Measurements from ENCODE around the gene PPM1L.

PPM1L gene

GRCh38 chr3:160746976-160747375, 9.1 kb upstream of the PPM1L start:
- no peaks in the 10 kb centered on the region for H3K4me1 ChIP-seq (ENCODE audit: control insufficient read depth, insufficient read depth, low read length)
- peaks cover 7% of the 10 kb centered on the region for H3K27me3 ChIP-seq (ENCODE audit: control insufficient read depth, insufficient read depth, low read length)
- no peaks in the 10 kb centered on the region for H3K36me3 ChIP-seq (ENCODE audit: insufficient read depth, low read length)
- no peaks in the 10 kb centered on the region for H3K9me3 ChIP-seq (replicated peaks; ENCODE audit: low read length)
- no peak overlapping the region for H3K4me2 ChIP-seq (ENCODE audit: low read length)
- H3K9ac ChIP-seq (ENCODE audit: low read depth, low read length): no peak overlapping the region
- no peak overlapping the region for H3K4me3 ChIP-seq (ENCODE audit: low read length)

GRCh38 chr3:160747422-160747821, 8.6 kb upstream of the PPM1L start:
- Histone ChIP-seq H3K36me3 (ENCODE audit: insufficient read depth, low read length) (no peaks in the 10 kb centered on the region), H3K4me1 (ENCODE audit: control insufficient read depth, insufficient read depth, low read length) (no peaks in the 10 kb centered on the region), H3K9me3 (replicated peaks; ENCODE audit: low read length) (no peaks in the 10 kb centered on the region), H3K27me3 (ENCODE audit: control insufficient read depth, insufficient read depth, low read length) (peaks cover 7% of the 10 kb centered on the region), H3K4me2 (ENCODE audit: low read length) (no peak overlapping the region), H3K9ac (ENCODE audit: low read depth, low read length) (no peak overlapping the region), H3K4me3 (ENCODE audit: low read length) (no peak overlapping the region)

GRCh38 chr3:160748231-160748630, 7.8 kb upstream of the PPM1L start:
- Histone ChIP-seq H3K4me3 (ENCODE audit: low read length) (no peak overlapping the region), H3K36me3 (ENCODE audit: insufficient read depth, low read length) (no peaks in the 10 kb centered on the region), H3K9ac (ENCODE audit: low read depth, low read length) (no peak overlapping the region), H3K4me2 (ENCODE audit: low read length) (no peak overlapping the region), H3K9me3 (replicated peaks; ENCODE audit: low read length) (no peaks in the 10 kb centered on the region), H3K27me3 (ENCODE audit: control insufficient read depth, insufficient read depth, low read length) (peaks cover 7% of the 10 kb centered on the region), H3K4me1 (ENCODE audit: control insufficient read depth, insufficient read depth, low read length) (no peaks in the 10 kb centered on the region)

GRCh38 chr3:160748787-160749186, 7.2 kb upstream of the PPM1L start:
- H3K4me1 ChIP-seq (ENCODE audit: control insufficient read depth, insufficient read depth, low read length): no peaks in the 10 kb centered on the region
- H3K4me2 ChIP-seq (ENCODE audit: low read length): no peak overlapping the region

GRCh38 chr3:160753953-160754352, 2.1 kb upstream of the PPM1L start:
- Histone ChIP-seq H3K9me3 (replicated peaks; ENCODE audit: low read length) (no peaks in the 10 kb centered on the region), H3K4me1 (ENCODE audit: control insufficient read depth, insufficient read depth, low read length) (peaks cover 9% of the 10 kb centered on the region), H3K4me3 (ENCODE audit: low read length) (peak overlapping the region; percentile 90), H3K9ac (ENCODE audit: low read depth, low read length) (no peak overlapping the region), H3K36me3 (ENCODE audit: insufficient read depth, low read length) (no peaks in the 10 kb centered on the region), H3K4me2 (ENCODE audit: low read length) (peak overlapping the region; percentile 98), H3K27me3 (ENCODE audit: control insufficient read depth, insufficient read depth, low read length) (peaks cover 14% of the 10 kb centered on the region)

More at GRCh38 chr3:160748787-160749186, 7.2 kb upstream of the PPM1L start:
- Histone ChIP-seq H3K9ac (ENCODE audit: low read depth, low read length) (no peak overlapping the region), H3K27me3 (ENCODE audit: control insufficient read depth, insufficient read depth, low read length) (peaks cover 7% of the 10 kb centered on the region), H3K36me3 (ENCODE audit: insufficient read depth, low read length) (no peaks in the 10 kb centered on the region), H3K9me3 (replicated peaks; ENCODE audit: low read length) (no peaks in the 10 kb centered on the region), H3K4me3 (ENCODE audit: low read length) (no peak overlapping the region)

- Histone ChIP-seq H3K4me1 (ENCODE audit: control insufficient read depth, insufficient read depth, low read length) (peaks cover 9% of the 10 kb centered on the region), H3K27me3 (ENCODE audit: control insufficient read depth, insufficient read depth, low read length) (peaks cover 14% of the 10 kb centered on the region), H3K4me3 (ENCODE audit: low read length) (peak overlapping the region; percentile 90), H3K9ac (ENCODE audit: low read depth, low read length) (peak overlapping the region; percentile 85), H3K9me3 (replicated peaks; ENCODE audit: low read length) (no peaks in the 10 kb centered on the region), H3K36me3 (ENCODE audit: insufficient read depth, low read length) (no peaks in the 10 kb centered on the region), H3K4me2 (ENCODE audit: low read length) (peak overlapping the region; percentile 98)
Measured at GRCh38 chr3:160754371-160754854, 1.6 kb upstream of the PPM1L start.

- no peaks in the 10 kb centered on the region for H3K36me3 ChIP-seq (ENCODE audit: insufficient read depth, low read length)
- H3K4me1 ChIP-seq (ENCODE audit: control insufficient read depth, insufficient read depth, low read length): peaks cover 9% of the 10 kb centered on the region
- peak overlapping the region; percentile 85 for H3K9ac ChIP-seq (ENCODE audit: low read depth, low read length)
- H3K9me3 ChIP-seq (replicated peaks; ENCODE audit: low read length): no peaks in the 10 kb centered on the region
- H3K4me3 ChIP-seq (ENCODE audit: low read length): peak overlapping the region; percentile 90
- peaks cover 14% of the 10 kb centered on the region for H3K27me3 ChIP-seq (ENCODE audit: control insufficient read depth, insufficient read depth, low read length)
- H3K4me2 ChIP-seq (ENCODE audit: low read length): peak overlapping the region; percentile 98
Measured at GRCh38 chr3:160754855-160755747, 930 bp upstream of the PPM1L start.

- Histone ChIP-seq H3K4me1 (ENCODE audit: control insufficient read depth, insufficient read depth, low read length) (peaks cover 9% of the 10 kb centered on the region), H3K9me3 (replicated peaks; ENCODE audit: low read length) (no peaks in the 10 kb centered on the region), H3K27me3 (ENCODE audit: control insufficient read depth, insufficient read depth, low read length) (peaks cover 14% of the 10 kb centered on the region), H3K36me3 (ENCODE audit: insufficient read depth, low read length) (no peaks in the 10 kb centered on the region), H3K4me3 (ENCODE audit: low read length) (no peak overlapping the region), H3K9ac (ENCODE audit: low read depth, low read length) (no peak overlapping the region), H3K4me2 (ENCODE audit: low read length) (peak overlapping the region; percentile 98)
Measured at GRCh38 chr3:160757233-160758106, 1.4 kb downstream of the PPM1L start.

- Histone ChIP-seq H3K9ac (ENCODE audit: low read depth, low read length) (no peak overlapping the region), H3K4me3 (ENCODE audit: low read length) (no peak overlapping the region), H3K36me3 (ENCODE audit: insufficient read depth, low read length) (no peaks in the 10 kb centered on the region), H3K9me3 (replicated peaks; ENCODE audit: low read length) (no peaks in the 10 kb centered on the region), H3K4me2 (ENCODE audit: low read length) (no peak overlapping the region), H3K4me1 (ENCODE audit: control insufficient read depth, insufficient read depth, low read length) (peaks cover 9% of the 10 kb centered on the region), H3K27me3 (ENCODE audit: control insufficient read depth, insufficient read depth, low read length) (peaks cover 14% of the 10 kb centered on the region)
Measured at GRCh38 chr3:160758929-160759577, 3.0 kb downstream of the PPM1L start.

- no peaks in the 10 kb centered on the region for H3K36me3 ChIP-seq (ENCODE audit: insufficient read depth, low read length)
- H3K27me3 ChIP-seq (ENCODE audit: control insufficient read depth, insufficient read depth, low read length): no peaks in the 10 kb centered on the region
- no peak overlapping the region for H3K4me3 ChIP-seq (ENCODE audit: low read length)
- H3K9me3 ChIP-seq (replicated peaks; ENCODE audit: low read length): no peaks in the 10 kb centered on the region
- no peaks in the 10 kb centered on the region for H3K4me1 ChIP-seq (ENCODE audit: control insufficient read depth, insufficient read depth, low read length)
- no peak overlapping the region for H3K4me2 ChIP-seq (ENCODE audit: low read length)
- no peak overlapping the region for H3K9ac ChIP-seq (ENCODE audit: low read depth, low read length)
Measured at GRCh38 chr3:160763073-160763472, 7.0 kb downstream of the PPM1L start.

GRCh38 chr3:160765211-160765610, 9.2 kb downstream of the PPM1L start:
- Histone ChIP-seq H3K4me2 (ENCODE audit: low read length) (no peak overlapping the region), H3K27me3 (ENCODE audit: control insufficient read depth, insufficient read depth, low read length) (no peaks in the 10 kb centered on the region), H3K9me3 (replicated peaks; ENCODE audit: low read length) (no peaks in the 10 kb centered on the region), H3K36me3 (ENCODE audit: insufficient read depth, low read length) (no peaks in the 10 kb centered on the region), H3K9ac (ENCODE audit: low read depth, low read length) (no peak overlapping the region), H3K4me3 (ENCODE audit: low read length) (no peak overlapping the region), H3K4me1 (ENCODE audit: control insufficient read depth, insufficient read depth, low read length) (no peaks in the 10 kb centered on the region)
